Liver (tissue), 9 donors: Measurements from ENCODE around the gene C20orf173. TPM values are rescaled to one million over a fixed set of nuclear protein-coding genes. Genes with fewer than 3 reads are reported as not detected.

ENCODE experiments used
- DNase-seq: peaks from one replicate; pipeline ENCODE4 v3.0.0-alpha.2; 2017; ENCODE audit warnings: low spot score
- H3K27ac ChIP-seq, 2 donors: one replicate each; pipeline ENCODE4 v1.7.0; 2013; ENCODE audit warnings: inconsistent platforms in 2 of 2, low read length in 2 of 2, control low read depth in 1 of 2, low read depth in 1 of 2, mild to moderate bottlenecking in 1 of 2
- H3K27me3 ChIP-seq, 4 donors: one replicate each; pipeline versions ENCODE4 v1.6.1 to v1.7.0; 2013; ENCODE audit warnings: low read length in 3 of 4, inconsistent platforms in 1 of 4, mild to moderate bottlenecking in 1 of 4, moderate library complexity in 1 of 4; ENCODE audit not compliant: control insufficient read depth in 4 of 4, insufficient read depth in 4 of 4
- H3K36me3 ChIP-seq, 4 donors: one replicate each; pipeline versions ENCODE4 v1.6.1 to v1.7.0; 2013; ENCODE audit warnings: low read length in 3 of 4, mild to moderate bottlenecking in 3 of 4, low read depth in 1 of 4, moderate library complexity in 1 of 4; ENCODE audit not compliant: control insufficient read depth in 4 of 4, insufficient read depth in 3 of 4
- H3K4me1 ChIP-seq, 4 donors: one replicate each; pipeline versions ENCODE4 v1.6.1 to v1.7.0; 2013; ENCODE audit warnings: low read length in 3 of 4, mild to moderate bottlenecking in 3 of 4, moderate library complexity in 1 of 4; ENCODE audit not compliant: control insufficient read depth in 4 of 4, insufficient read depth in 4 of 4
- H3K4me3 ChIP-seq, 3 donors: one replicate each; pipeline versions ENCODE4 v1.6.1 to v1.7.0; 2013; ENCODE audit warnings: low read length in 3 of 3, control low read depth in 1 of 3, low read depth in 1 of 3, mild to moderate bottlenecking in 1 of 3
- H3K9ac ChIP-seq, 2 donors: one replicate each; pipeline ENCODE4 v1.7.0; 2013; ENCODE audit warnings: low read length in 2 of 2, mild to moderate bottlenecking in 2 of 2, moderate library complexity in 2 of 2, control low read depth in 1 of 2, low read depth in 1 of 2
- H3K9me3 ChIP-seq, 4 donors: one replicate each; pipeline versions ENCODE4 v1.6.1 to v1.7.0; 2013; ENCODE audit warnings: low read length in 3 of 4; ENCODE audit not compliant: control insufficient read depth in 4 of 4
- EGR1 ChIP-seq, 2 donors: IDR thresholded peaks; 2 replicates each; pipeline ENCODE4 v1.6.1; 2016 to 2018; ENCODE audit warnings: antibody characterized with exemption in 2 of 2, low read depth in 2 of 2
- FOXA1 ChIP-seq: IDR thresholded peaks from 2 replicates; pipeline ENCODE4 v1.6.1; 2016; ENCODE audit warnings: antibody characterized with exemption
- GABPA ChIP-seq, 2 donors: IDR thresholded peaks in 1 of 2; conservative IDR thresholded peaks in 1 of 2; 2 replicates each; pipeline ENCODE4 v1.6.1; 2016; ENCODE audit warnings: antibody characterized with exemption in 2 of 2, mild to moderate bottlenecking in 1 of 2, moderate library complexity in 1 of 2
- HNF4A ChIP-seq, 2 donors: conservative IDR thresholded peaks; 2 replicates each; pipeline ENCODE4 v1.6.1; 2016; ENCODE audit warnings: antibody characterized with exemption in 2 of 2, mild to moderate bottlenecking in 2 of 2
- JUND ChIP-seq, 2 donors: IDR thresholded peaks; 2 replicates each; pipeline ENCODE4 v1.6.1; 2016; ENCODE audit warnings: antibody characterized with exemption in 2 of 2
- NR2F2 ChIP-seq: IDR thresholded peaks from 2 replicates; pipeline ENCODE4 v1.6.1; 2016; ENCODE audit warnings: antibody characterized with exemption
- RAD21 ChIP-seq, 2 donors: IDR thresholded peaks; 2 replicates each; pipeline ENCODE4 v1.6.1; 2016; ENCODE audit warnings: antibody characterized with exemption in 2 of 2, mild to moderate bottlenecking in 2 of 2
- RXRA ChIP-seq, 2 donors: IDR thresholded peaks; 2 replicates each; pipeline ENCODE4 v1.6.1; 2017 to 2018; ENCODE audit warnings: antibody characterized with exemption in 2 of 2, mild to moderate bottlenecking in 1 of 2
- SP1 ChIP-seq: IDR thresholded peaks from 2 replicates; pipeline ENCODE4 v1.6.1; 2018; ENCODE audit warnings: antibody characterized with exemption, mild to moderate bottlenecking
- TAF1 ChIP-seq: conservative IDR thresholded peaks from 2 replicates; pipeline ENCODE4 v1.6.1; 2016; ENCODE audit warnings: antibody characterized with exemption, mild to moderate bottlenecking
- YY1 ChIP-seq: IDR thresholded peaks from 2 replicates; pipeline ENCODE4 v1.6.1; 2016; ENCODE audit warnings: antibody characterized with exemption, mild to moderate bottlenecking
- whole genome bisulfite sequencing: extraction: QIAGEN DNeasy Blood & Tissue Kit; methylation state at CpG from one replicate; pipeline ENCODE4 v1.1.7; 2013; 5-methylcytosine and 5-hydroxymethylcytosine counted together
- polyA plus RNA-seq, 2 donors: library from polyadenylated mRNA; stranded (reverse) in 1 of 2; unstranded in 1 of 2; fragments of 200-250 nt in 1 of 2; fragments of >200 nt in 1 of 2; fragmentation: Nextera tagmentation in 1 of 2; extraction: Ambion mirVana in 1 of 2; gene quantifications; one replicate each; pipeline versions ENCODE4 v1.2.1 to v1.2.3, GENCODE V29; 2013 to 2015
- total RNA-seq, 2 donors: library from RNA; depleted of rRNA; stranded (reverse); fragments of >200 nt; gene quantifications; one replicate each; pipeline ENCODE4 v1.2.3, GENCODE V29; 2014
- TF ChIP-seq, protein P1 (sequence below): IDR thresholded peaks from 2 replicates; pipeline ENCODE4 v1.6.1; 2016; ENCODE audit warnings: antibody characterized with exemption
- TF ChIP-seq, protein P2 (sequence below): IDR thresholded peaks from 2 replicates; pipeline ENCODE4 v1.6.1; 2016; ENCODE audit warnings: antibody characterized with exemption
- TF ChIP-seq, protein P3 (sequence below): fragments of 150-350 bp; IDR thresholded peaks from 2 replicates; pipeline ENCODE4 v1.5.1; 2017; ENCODE audit warnings: improper control_type of control experiment, low read depth, low read length; ENCODE audit not compliant: missing input control
- donor health status: healthy.
- donor health status: healthy.
- donor health status: healthy.
- donor health status: healthy.
- donor health status: healthy.

Gene C20orf173, protein sequence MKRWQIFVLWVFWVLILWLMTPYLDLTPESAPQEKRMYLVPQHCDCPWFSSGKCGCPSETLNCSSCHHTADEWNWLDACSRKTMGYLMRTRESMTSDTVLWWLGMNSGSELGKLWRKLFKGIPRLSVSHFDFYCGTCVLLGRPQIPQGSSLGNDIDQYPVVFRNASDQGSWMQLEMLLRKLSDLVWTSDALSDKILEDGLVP
- total RNA-seq (not detected), polyA plus RNA-seq (not detected)

DNA sequence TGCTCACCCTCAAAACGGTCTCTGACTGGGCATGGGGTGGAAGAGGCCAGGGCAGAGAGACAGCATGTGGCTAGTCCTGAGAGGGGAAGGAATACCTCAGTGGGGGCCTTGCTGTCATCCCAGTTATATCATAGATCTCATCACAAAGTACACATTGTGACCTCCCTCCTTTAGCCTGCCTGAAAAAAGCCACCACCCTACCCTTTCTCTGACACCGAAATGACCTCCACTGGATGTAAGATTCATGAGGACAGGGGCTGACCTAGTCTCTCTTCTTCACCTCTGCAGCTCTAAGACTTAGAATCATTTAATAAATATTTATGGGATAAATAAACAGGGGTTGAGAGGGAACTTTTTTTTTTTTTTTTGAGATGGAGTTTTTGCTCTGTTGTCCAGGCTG, at the start of gene C20orf173:
TSS of gene C20orf173 (minus strand) at position 101 of the 400 bp plus-strand sequence. CDS start 279 bp downstream, outside the sequence.
- TF ChIP-seq, protein P1, sequence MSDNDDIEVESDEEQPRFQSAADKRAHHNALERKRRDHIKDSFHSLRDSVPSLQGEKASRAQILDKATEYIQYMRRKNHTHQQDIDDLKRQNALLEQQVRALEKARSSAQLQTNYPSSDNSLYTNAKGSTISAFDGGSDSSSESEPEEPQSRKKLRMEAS, result no peak
- TF ChIP-seq RAD21 (IDR thresholded peaks at IDR 0.05) (no peak), NR2F2 (no peak), HNF4A (conservative IDR thresholded peaks at IDR 0.05) (no peak), JUND (IDR thresholded peaks at IDR 0.05) (no peak), EGR1 (IDR thresholded peaks at IDR 0.05; ENCODE audit: low read depth in 2 of 2) (no peak), FOXA1 (no peak), SP1 (no peak), TAF1 (no peak)
- H3K27ac ChIP-seq, result no peak within 1 kb of the TSS
- H3K9ac ChIP-seq, result no peak within 1 kb of the TSS
- no peaks in the 10 kb centered on the region for H3K4me1 ChIP-seq
- no peak for DNase-seq
- no peaks in the 10 kb centered on the region for H3K27me3 ChIP-seq
- 91% methylated on average over 2 of the region's 2 CpGs for WGBS
- H3K36me3 ChIP-seq, result no peaks in the 10 kb centered on the region
- no peak within 1 kb of the TSS for H3K4me3 ChIP-seq
- no peaks in the 10 kb centered on the region for H3K9me3 ChIP-seq

DNA sequence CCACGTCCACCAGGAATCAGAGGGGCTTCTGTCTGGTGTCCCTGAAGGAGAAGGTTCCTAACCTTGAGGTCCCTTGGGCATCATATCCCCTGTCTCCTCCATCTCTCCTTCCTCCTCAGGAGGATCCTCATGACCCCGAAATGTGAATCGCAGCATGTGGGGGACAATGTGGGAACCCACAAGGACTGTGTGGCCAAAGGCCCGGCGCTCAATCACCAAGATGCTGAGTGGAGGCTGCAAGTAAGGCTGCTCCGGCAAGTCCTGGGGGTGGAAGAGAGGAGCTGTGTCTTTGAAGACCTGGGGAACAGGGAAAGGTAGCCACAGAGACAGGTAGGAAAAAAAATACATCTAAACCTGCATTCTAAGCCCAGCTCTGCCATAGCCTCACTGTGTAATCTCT, 49.7 kb upstream of the C20orf173 start:
- whole genome bisulfite sequencing, result 95% methylated on average over 6 of the region's 6 CpGs
- no peak overlapping the region for H3K9ac ChIP-seq
- H3K9me3 ChIP-seq, result peaks cover 0 to 2% (median 0%) of the 10 kb centered on the region in 4 donors
- no peaks in the 10 kb centered on the region for H3K27me3 ChIP-seq
- DNase-seq, result no peak
- no peak overlapping the region for H3K27ac ChIP-seq
- TF ChIP-seq HNF4A (conservative IDR thresholded peaks at IDR 0.05), result no peak
- TF ChIP-seq, protein P2, sequence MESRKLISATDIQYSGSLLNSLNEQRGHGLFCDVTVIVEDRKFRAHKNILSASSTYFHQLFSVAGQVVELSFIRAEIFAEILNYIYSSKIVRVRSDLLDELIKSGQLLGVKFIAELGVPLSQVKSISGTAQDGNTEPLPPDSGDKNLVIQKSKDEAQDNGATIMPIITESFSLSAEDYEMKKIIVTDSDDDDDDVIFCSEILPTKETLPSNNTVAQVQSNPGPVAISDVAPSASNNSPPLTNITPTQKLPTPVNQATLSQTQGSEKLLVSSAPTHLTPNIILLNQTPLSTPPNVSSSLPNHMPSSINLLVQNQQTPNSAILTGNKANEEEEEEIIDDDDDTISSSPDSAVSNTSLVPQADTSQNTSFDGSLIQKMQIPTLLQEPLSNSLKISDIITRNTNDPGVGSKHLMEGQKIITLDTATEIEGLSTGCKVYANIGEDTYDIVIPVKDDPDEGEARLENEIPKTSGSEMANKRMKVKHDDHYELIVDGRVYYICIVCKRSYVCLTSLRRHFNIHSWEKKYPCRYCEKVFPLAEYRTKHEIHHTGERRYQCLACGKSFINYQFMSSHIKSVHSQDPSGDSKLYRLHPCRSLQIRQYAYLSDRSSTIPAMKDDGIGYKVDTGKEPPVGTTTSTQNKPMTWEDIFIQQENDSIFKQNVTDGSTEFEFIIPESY, result no peak
- no peaks in the 10 kb centered on the region for H3K4me1 ChIP-seq
- H3K36me3 ChIP-seq, result no peaks in the 10 kb centered on the region
- no peak overlapping the region for H3K4me3 ChIP-seq

DNA sequence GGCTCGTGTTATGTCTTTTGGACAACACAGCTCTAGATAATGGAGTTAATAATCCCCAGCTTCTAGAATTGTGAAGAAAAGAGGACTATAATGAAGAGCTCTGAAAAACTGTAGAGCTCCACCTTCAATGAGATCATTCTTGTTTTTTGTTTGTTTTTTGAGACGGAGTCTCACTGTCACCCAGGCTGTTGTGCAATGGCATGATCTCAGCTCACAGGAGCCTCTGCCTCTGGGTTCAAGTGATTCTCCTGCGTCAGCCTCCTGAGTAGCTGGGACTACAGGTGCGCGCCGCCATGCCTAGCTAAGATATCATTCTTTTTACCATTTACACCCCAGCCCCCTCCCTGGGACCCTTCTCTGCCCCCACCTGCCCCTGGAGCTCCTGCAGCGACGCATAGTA, 49.0 kb upstream of the C20orf173 start:
- Histone ChIP-seq H3K9ac (no peak overlapping the region), H3K9me3 (peaks cover 0 to 2% (median 0%) of the 10 kb centered on the region in 4 donors), H3K4me1 (no peaks in the 10 kb centered on the region), H3K36me3 (no peaks in the 10 kb centered on the region), H3K4me3 (no peak overlapping the region), H3K27ac (no peak overlapping the region), H3K27me3 (no peaks in the 10 kb centered on the region)
- DNase-seq, result no peak
- TF ChIP-seq HNF4A (conservative IDR thresholded peaks at IDR 0.05), result no peak
- TF ChIP-seq GABPA (IDR thresholded peaks at IDR 0.05 in 1 of 2, conservative IDR thresholded peaks at IDR 0.05 in 1 of 2), result no peak
- no peak for TF ChIP-seq RXRA (IDR thresholded peaks at IDR 0.05)
- no peak for TF ChIP-seq YY1
- TF ChIP-seq, protein P3, sequence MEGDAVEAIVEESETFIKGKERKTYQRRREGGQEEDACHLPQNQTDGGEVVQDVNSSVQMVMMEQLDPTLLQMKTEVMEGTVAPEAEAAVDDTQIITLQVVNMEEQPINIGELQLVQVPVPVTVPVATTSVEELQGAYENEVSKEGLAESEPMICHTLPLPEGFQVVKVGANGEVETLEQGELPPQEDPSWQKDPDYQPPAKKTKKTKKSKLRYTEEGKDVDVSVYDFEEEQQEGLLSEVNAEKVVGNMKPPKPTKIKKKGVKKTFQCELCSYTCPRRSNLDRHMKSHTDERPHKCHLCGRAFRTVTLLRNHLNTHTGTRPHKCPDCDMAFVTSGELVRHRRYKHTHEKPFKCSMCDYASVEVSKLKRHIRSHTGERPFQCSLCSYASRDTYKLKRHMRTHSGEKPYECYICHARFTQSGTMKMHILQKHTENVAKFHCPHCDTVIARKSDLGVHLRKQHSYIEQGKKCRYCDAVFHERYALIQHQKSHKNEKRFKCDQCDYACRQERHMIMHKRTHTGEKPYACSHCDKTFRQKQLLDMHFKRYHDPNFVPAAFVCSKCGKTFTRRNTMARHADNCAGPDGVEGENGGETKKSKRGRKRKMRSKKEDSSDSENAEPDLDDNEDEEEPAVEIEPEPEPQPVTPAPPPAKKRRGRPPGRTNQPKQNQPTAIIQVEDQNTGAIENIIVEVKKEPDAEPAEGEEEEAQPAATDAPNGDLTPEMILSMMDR, result no peak
- 83% methylated on average over 8 of the region's 8 CpGs for WGBS
